SK-N-SH (cell line): Measurements from ENCODE around the gene DLX2. TPM values are rescaled to one million over a fixed set of nuclear protein-coding genes. Genes with fewer than 3 reads are reported as not detected.

Experiments used
- CTCF ChIA-PET: fragments of 300-600, 350-600 bp; formaldehyde crosslinking; extraction: SDS; loops from one replicate; lab custom pipeline; 2021; lab: Yijun Ruan, JAX
- POLR2A ChIA-PET: fragments of 350-600 bp; sonication (Branson Sonifier 250); formaldehyde crosslinking; extraction: SDS; loops from one replicate; lab custom pipeline; 2020; ENCODE audit warnings: antibody characterized with exemption, inconsistent platforms; lab: Yijun Ruan, JAX
- DNase-seq: peaks from one replicate; pipeline ENCODE4 v3.0.0; 2012
- H2AFZ ChIP-seq: fragments of 200-600 bp; sonication (generic); 2 replicates; pipeline ENCODE4 v1.8.1; 2016; ENCODE audit warnings: antibody characterized with exemption, mild to moderate bottlenecking, low read depth
- H3F3A ChIP-seq: fragments of 200-600 bp; sonication (generic); replicated peaks from 2 replicates; pipeline ENCODE3; 2016; ENCODE audit warnings: antibody characterized with exemption, mild to moderate bottlenecking; ENCODE audit not compliant: insufficient read depth
- H3K27ac ChIP-seq, 2 experiments: fragments of 200-500 bp in 1 of 2; fragments of 200-600 bp in 1 of 2; sonication (Bioruptor generic) in 1 of 2; sonication (generic), shearing (Covaris generic) in 1 of 2; 2 replicates each; pipeline versions ENCODE4 v1.5.1 to v1.6.1; 2014 to 2016; ENCODE audit warnings: low read depth in 2 of 2, inconsistent platforms in 1 of 2, low read length in 1 of 2, mild to moderate bottlenecking in 1 of 2, mixed read lengths in 1 of 2
- H3K27me3 ChIP-seq: fragments of 200-600 bp; sonication (generic), shearing (Covaris generic); 2 replicates; pipeline ENCODE4 v1.6.1; 2016; ENCODE audit warnings: mixed run types; ENCODE audit not compliant: insufficient read depth
- H3K36me3 ChIP-seq, 2 experiments: fragments of 200-500 bp in 1 of 2; fragments of 200-600 bp in 1 of 2; sonication (Bioruptor generic) in 1 of 2; sonication (generic) in 1 of 2; replicated peaks in 1 of 2; 2 replicates each; pipeline versions ENCODE3 to v1.5.1; 2014 to 2016; ENCODE audit warnings: low read length in 1 of 2, mild to moderate bottlenecking in 1 of 2; ENCODE audit not compliant: insufficient read depth in 2 of 2, control insufficient read depth in 1 of 2
- H3K4me1 ChIP-seq, 2 experiments: fragments of 200-500 bp in 1 of 2; fragments of 200-600 bp in 1 of 2; sonication (Bioruptor generic) in 1 of 2; sonication (generic), shearing (Covaris generic) in 1 of 2; 2 replicates each; pipeline versions ENCODE4 v1.5.1 to v1.6.1; 2014 to 2016; ENCODE audit warnings: low read depth in 1 of 2, low read length in 1 of 2, mixed run types in 1 of 2; ENCODE audit not compliant: insufficient read depth in 2 of 2, control insufficient read depth in 1 of 2
- H3K4me2 ChIP-seq: fragments of 200-600 bp; sonication (generic), shearing (Covaris generic); 2 replicates; pipeline ENCODE4 v1.6.1; 2017; ENCODE audit warnings: mixed run types
- H3K4me3 ChIP-seq, 2 experiments: fragments of 200-500 bp in 1 of 2; fragments of 200-600 bp in 1 of 2; sonication (Bioruptor generic) in 1 of 2; sonication (generic), shearing (Covaris generic) in 1 of 2; 2 replicates each; pipeline versions ENCODE4 v1.5.1 to v1.8.1; 2014 to 2016; ENCODE audit warnings: low read depth in 2 of 2, inconsistent platforms in 1 of 2, low read length in 1 of 2, mild to moderate bottlenecking in 1 of 2, mixed read lengths in 1 of 2, moderate library complexity in 1 of 2
- H3K79me2 ChIP-seq: fragments of 200-600 bp; sonication (generic); 2 replicates; pipeline ENCODE4 v1.8.1; 2017; ENCODE audit warnings: mild to moderate bottlenecking; ENCODE audit not compliant: insufficient read depth
- H3K9ac ChIP-seq: fragments of 200-600 bp; sonication (generic); 2 replicates; pipeline ENCODE4 v1.6.1; 2017; ENCODE audit warnings: mixed run types
- H3K9me2 ChIP-seq: fragments of 200-600 bp; sonication (generic); 2 replicates; pipeline ENCODE4 v1.6.1; 2017; ENCODE audit warnings: mixed run types
- H3K9me3 ChIP-seq: fragments of 200-600 bp; sonication (generic); 2 replicates; pipeline ENCODE4 v1.6.1; 2017; ENCODE audit warnings: mixed run types, mild to moderate bottlenecking, moderate library complexity
- H4K20me1 ChIP-seq: fragments of 200-600 bp; sonication (generic); 2 replicates; pipeline ENCODE4 v1.6.1; 2017; ENCODE audit warnings: mild to moderate bottlenecking, mixed run types; ENCODE audit not compliant: insufficient read depth
- CHD2 ChIP-seq: fragments of 150-350 bp; IDR thresholded peaks from 2 replicates; pipeline ENCODE4 v1.6.1; 2018; ENCODE audit warnings: low read length; ENCODE audit not compliant: partially characterized antibody
- EP300 ChIP-seq, 2 experiments: IDR thresholded peaks; 2 replicates each; pipeline versions ENCODE4 v1.4.0 to v1.6.1; 2012; ENCODE audit warnings: borderline replicate concordance in 1 of 2, low read depth in 1 of 2, low read length in 1 of 2
- FOSL2 ChIP-seq: IDR thresholded peaks from 2 replicates; pipeline ENCODE4 v1.4.0; 2012; ENCODE audit warnings: low read depth, mild to moderate bottlenecking, moderate library complexity, borderline replicate concordance
- FOXM1 ChIP-seq: IDR thresholded peaks from 2 replicates; pipeline ENCODE4 v1.4.0; 2012; ENCODE audit warnings: low read depth, mild to moderate bottlenecking
- GATA2 ChIP-seq: sonication (generic); formaldehyde crosslinking; IDR thresholded peaks from 2 replicates; pipeline ENCODE4 v1.5.0; 2020; ENCODE audit warnings: mild to moderate bottlenecking, missing genetic modification reagents
- JUND ChIP-seq: IDR thresholded peaks from 2 replicates; pipeline ENCODE4 v1.4.0; 2012
- RCOR1 ChIP-seq: fragments of 150-350 bp; IDR thresholded peaks from 2 replicates; pipeline ENCODE4 v1.6.1; 2017; ENCODE audit warnings: antibody characterized with exemption, low read length
- RFX5 ChIP-seq: IDR thresholded peaks from 2 replicates; pipeline ENCODE4 v1.6.1; 2012; ENCODE audit warnings: mild to moderate bottlenecking, improper control_type of control experiment, low read length
- TCF12 ChIP-seq: IDR thresholded peaks from 2 replicates; pipeline ENCODE4 v1.4.0; 2012
- TEAD4 ChIP-seq: IDR thresholded peaks from 2 replicates; pipeline ENCODE4 v1.4.0; 2012; ENCODE audit warnings: mild to moderate bottlenecking, borderline replicate concordance; ENCODE audit not compliant: insufficient read depth
- ZBTB33 ChIP-seq: IDR thresholded peaks from 2 replicates; pipeline ENCODE4 v1.4.0; 2012; ENCODE audit warnings: low read depth, borderline replicate concordance
- WGBS: methylation state at CpG from one replicate; pipeline ENCODE4 v1.1.6; 2017; ENCODE audit warnings: low lambda C conversion rate; 5-methylcytosine and 5-hydroxymethylcytosine counted together
- polyA plus RNA-seq, 3 experiments: library from polyadenylated mRNA; depleted of rRNA; stranded (reverse); fragments of >200 nt; gene quantifications; 2 replicates each; pipeline ENCODE4 v1.2.3, GENCODE V29; 2012
- TF ChIP-seq, protein P1 (sequence below): IDR thresholded peaks from 2 replicates; pipeline ENCODE4 v1.4.0; 2012; ENCODE audit warnings: low read depth, borderline replicate concordance
- TF ChIP-seq, protein P2 (sequence below): fragments of 150-350 bp; IDR thresholded peaks from 2 replicates; pipeline ENCODE4 v1.6.1; 2016; ENCODE audit warnings: mild to moderate bottlenecking, low read depth, low read length
- TF ChIP-seq, protein P3 (sequence below): IDR thresholded peaks from 2 replicates; pipeline ENCODE4 v1.4.0; 2012; ENCODE audit warnings: low read depth

The DLX2 gene
- polyA plus RNA-seq, 1 of the 3 experiments (the other 2 are of a cell fraction), result 0.02 TPM

- no peak for DNase-seq
- Histone ChIP-seq H3K4me3 (no peak overlapping the region), H3K9me3 (no peaks in the 10 kb centered on the region), H3K9me2 (no peaks in the 10 kb centered on the region), H3K27ac (no peak overlapping the region), H3K27me3 (no peaks in the 10 kb centered on the region), H3F3A (no peaks in the 10 kb centered on the region), H3K4me1 (peaks cover 3 to 18% of the 10 kb centered on the region in 2 experiments; a peak in 3 of 4 replicates), H3K79me2 (no peaks in the 10 kb centered on the region), H3K4me2 (no peak overlapping the region), H3K9ac (no peak overlapping the region), H2AFZ (no peak overlapping the region; the same call in 1 of the 2 replicates), H4K20me1 (no peaks in the 10 kb centered on the region), H3K36me3 (no peaks in the 10 kb centered on the region)
- no peak for TF ChIP-seq GATA2 (CRISPR knock-in tag)
- no peak for TF ChIP-seq FOSL2
- no peak for TF ChIP-seq CHD2
- TF ChIP-seq, protein P1, sequence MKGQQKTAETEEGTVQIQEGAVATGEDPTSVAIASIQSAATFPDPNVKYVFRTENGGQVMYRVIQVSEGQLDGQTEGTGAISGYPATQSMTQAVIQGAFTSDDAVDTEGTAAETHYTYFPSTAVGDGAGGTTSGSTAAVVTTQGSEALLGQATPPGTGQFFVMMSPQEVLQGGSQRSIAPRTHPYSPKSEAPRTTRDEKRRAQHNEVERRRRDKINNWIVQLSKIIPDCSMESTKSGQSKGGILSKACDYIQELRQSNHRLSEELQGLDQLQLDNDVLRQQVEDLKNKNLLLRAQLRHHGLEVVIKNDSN, result no peak
- TF ChIP-seq, protein P2, sequence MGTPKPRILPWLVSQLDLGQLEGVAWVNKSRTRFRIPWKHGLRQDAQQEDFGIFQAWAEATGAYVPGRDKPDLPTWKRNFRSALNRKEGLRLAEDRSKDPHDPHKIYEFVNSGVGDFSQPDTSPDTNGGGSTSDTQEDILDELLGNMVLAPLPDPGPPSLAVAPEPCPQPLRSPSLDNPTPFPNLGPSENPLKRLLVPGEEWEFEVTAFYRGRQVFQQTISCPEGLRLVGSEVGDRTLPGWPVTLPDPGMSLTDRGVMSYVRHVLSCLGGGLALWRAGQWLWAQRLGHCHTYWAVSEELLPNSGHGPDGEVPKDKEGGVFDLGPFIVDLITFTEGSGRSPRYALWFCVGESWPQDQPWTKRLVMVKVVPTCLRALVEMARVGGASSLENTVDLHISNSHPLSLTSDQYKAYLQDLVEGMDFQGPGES, result no peak
- TF ChIP-seq RCOR1, result no peak
- TF ChIP-seq EP300 (IDR thresholded peaks at IDR 0.05; ENCODE audit: borderline replicate concordance in 1 of 2, low read depth in 1 of 2, low read length in 1 of 2), result no peak
- no peak for TF ChIP-seq ZBTB33
- TF ChIP-seq, protein P3, sequence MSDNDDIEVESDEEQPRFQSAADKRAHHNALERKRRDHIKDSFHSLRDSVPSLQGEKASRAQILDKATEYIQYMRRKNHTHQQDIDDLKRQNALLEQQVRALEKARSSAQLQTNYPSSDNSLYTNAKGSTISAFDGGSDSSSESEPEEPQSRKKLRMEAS, result no peak
- no peak for TF ChIP-seq RFX5
- no peak for TF ChIP-seq TCF12
- TF ChIP-seq JUND, result no peak
- no peak for TF ChIP-seq TEAD4
- TF ChIP-seq FOXM1, result no peak
- ChIA-PET CTCF (interaction anchor here (1.3 to 1.6 kb wide), 2 partner anchors 8 to 451 kb away, joined by 3 to 4 read pairs; no protein-coding TSS in a partner anchor), POLR2A (no interaction called here)
- WGBS, result 93% methylated on average over 2 of the region's 2 CpGs
Observed at GRCh38 chr2:172049567-172050120, 53.1 kb downstream of the DLX2 start.

Other genes starting within 250 kb of the DLX2 start
- 13.0 and 18.8 TPM in 2 replicates for gene SLC25A12, start 208.7 kb downstream of the DLX2 start, polyA plus RNA-seq (2012; rRNA removed)
- gene HAT1, start 180.4 kb downstream of the DLX2 start, polyA plus RNA-seq (2012; rRNA removed), result 18.6 and 21.5 TPM in 2 replicates
- 9.0 and 10.3 TPM in 2 replicates for gene METAP1D, start 102.9 kb downstream of the DLX2 start, polyA plus RNA-seq (2012; rRNA removed)
- gene DLX1, start 17.4 kb downstream of the DLX2 start, polyA plus RNA-seq (2012; rRNA removed), result 0.07 and 0.13 TPM in 2 replicates